Frontal cortex (tissue), 4 donors: ENCODE data around the gene MAPKAPK2. TPM values are rescaled to one million over a fixed set of nuclear protein-coding genes. Genes with fewer than 3 reads are reported as not detected.
"Not testable (repeated sequence)": the region's sequence is repeated elsewhere in the genome, so short reads cannot be mapped to it uniquely, and the experiment has no call there.

ENCODE experiments used
- DNase-seq, 2 donors: peaks; one replicate each; pipeline ENCODE4 v3.0.0; 2012; ENCODE audit warnings: low spot score in 2 of 2
- FAIRE-seq: peaks from 2 replicates; lab custom pipeline; 2012; peaks lifted over from hg19 to GRCh38; lab: Jason Lieb, UNC
- total RNA-seq: library from RNA; depleted of rRNA; stranded (reverse); fragments of >200 nt; gene quantifications from one replicate; pipeline ENCODE4 v1.2.3, GENCODE V29; 2014
- donor health status: control.
- donor health status: control.
- donor health status: control.

The MAPKAPK2 gene
- total RNA-seq, 1 donor from 2014 or later: 7.3 TPM

DNA sequence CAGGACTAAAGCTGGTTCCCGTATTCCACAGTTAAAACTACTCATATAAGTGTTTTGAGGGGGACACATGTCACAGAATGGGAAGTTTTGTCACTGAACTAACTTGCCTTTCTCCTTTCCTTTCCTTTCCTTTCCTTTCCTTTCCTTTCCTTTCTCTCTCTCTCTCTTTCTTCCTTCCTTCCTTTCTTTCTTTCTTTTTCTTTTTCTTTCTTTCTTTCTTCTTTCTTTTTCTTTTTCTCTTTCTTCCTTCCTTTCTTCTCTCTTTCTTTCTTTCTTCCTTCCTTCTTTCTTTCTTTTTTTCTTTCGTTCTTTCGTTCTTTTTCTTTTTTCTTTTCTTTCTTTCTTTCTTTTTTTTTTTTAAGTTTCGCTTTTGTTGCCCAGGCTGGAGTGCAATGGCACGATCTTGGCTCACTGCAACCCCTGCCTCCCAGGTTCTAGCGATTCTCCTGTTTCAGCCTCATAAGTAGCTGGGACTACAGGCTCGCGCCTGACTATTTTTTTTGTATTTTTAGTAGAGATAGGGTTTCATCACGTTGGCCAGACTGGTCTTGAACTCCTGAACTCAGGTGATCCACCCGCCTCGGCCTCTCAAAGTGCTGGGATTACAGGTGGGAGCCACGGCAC lies 78.1 kb downstream of the MAPKAPK2 start:
- FAIRE-seq, DNase-seq: not testable (repeated sequence)

DNA sequence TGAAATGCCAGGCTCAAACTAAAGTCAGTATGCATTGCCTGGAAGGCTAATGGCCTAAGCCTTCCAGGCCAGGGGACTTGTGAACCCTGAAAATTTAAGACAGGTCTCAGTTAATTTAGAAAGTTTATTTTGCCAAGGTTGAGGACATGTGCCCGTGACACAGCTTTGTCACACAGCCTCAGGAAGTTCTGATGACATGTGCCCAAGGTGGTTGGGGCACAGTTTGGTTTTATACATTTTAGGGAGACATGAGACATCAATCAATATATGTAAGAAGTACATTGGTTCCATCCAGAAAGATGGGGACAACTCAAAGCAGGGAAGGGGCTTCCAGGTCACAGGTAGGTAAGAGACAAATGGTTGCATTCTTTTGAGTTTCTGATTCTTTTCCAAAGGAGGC lies 81.1 kb downstream of the MAPKAPK2 start:
- FAIRE-seq, DNase-seq: not testable (repeated sequence)

DNA sequence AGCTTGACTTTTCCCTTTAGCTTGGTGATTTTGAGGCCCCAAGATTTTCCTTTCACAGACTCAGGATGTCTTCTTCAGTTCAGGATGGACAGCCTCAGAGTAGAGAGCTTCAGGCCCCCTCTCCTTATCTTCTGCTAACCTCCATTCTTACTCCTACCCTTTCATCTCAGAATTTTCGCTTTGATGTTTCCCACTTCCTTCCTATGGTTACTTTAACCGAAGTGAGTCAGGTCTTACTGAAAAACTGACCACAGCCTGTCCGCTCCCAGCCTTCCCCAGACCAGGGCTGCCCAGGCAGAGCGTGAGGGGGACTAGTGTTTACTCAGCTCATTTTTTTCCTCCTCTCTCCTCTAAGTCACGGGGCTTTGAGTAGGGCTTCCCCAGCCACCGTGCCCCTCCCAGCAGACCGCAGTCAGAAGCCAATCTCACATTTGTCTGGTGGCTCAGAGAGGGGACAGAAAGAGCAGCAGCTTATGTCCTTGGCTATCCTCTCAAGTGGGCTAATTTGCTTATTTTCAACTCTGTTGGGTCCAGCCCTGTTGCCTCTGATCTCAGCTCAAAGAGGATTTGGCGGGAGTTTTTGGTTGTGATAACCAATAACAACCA lies 81.6 kb downstream of the MAPKAPK2 start:
- no peak for FAIRE-seq
- no peak for DNase-seq

DNA sequence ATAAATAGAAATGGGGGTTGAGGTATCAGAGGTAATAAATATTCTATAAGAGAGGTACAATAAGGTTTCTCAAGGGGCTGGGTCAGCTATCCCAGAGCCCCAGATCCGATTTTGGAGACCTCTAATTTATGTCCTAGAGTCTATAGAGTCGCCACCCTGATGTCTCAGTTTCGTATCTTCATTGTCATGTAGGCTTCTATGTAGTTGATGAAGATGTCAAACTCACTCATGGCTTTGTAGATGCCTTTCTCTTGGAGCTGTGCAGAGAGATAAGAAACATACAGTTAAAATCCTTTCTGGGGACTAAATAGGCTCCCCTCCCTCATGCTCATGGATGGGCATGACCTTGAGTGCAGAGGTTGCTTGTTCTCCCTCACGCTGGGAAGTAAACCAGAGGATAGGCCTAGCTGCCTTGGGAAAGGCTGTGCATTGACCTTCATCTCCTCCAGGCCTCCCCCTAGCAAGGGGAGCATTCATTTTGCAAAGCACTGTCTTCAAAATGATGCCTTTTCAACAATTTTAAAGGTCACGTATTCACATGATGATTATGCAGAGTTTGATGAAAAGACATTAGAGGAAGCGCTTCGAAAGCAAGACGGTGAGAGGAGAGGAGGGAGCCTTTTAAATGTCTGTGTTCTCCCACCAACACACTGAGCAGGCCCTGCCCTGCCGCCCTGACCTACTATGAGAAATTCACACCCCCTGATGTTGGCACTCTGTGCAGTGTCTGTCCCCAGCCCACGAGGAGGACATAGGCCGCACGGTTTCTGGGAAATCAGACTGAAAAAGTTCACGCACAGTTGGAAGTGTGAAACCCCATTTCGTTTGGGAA lies 84.0 kb downstream of the MAPKAPK2 start:
- DNase-seq (no peak), FAIRE-seq (no peak)

DNA sequence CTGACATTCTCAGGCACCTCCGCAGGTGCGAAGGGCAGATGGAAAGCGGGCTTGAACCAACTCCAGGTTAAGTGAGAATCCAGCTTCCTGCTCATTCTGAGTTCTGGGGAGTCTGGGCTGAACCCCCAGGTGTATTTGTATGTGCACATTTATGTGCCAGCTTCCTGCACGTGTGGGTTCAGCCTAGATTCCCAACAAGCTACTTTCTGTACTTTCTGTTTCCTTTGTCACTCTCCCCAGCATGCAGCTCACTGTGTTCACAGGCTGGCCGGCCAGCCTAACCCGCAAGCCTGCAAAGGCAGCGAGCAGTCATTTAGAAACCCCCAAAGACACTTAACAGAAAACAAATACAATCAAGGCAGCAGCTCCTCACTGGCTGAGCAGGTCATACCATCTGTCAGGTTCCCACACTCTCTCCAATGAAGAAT lies 84.6 kb downstream of the MAPKAPK2 start:
- DNase-seq (no peak), FAIRE-seq (no peak)

DNA sequence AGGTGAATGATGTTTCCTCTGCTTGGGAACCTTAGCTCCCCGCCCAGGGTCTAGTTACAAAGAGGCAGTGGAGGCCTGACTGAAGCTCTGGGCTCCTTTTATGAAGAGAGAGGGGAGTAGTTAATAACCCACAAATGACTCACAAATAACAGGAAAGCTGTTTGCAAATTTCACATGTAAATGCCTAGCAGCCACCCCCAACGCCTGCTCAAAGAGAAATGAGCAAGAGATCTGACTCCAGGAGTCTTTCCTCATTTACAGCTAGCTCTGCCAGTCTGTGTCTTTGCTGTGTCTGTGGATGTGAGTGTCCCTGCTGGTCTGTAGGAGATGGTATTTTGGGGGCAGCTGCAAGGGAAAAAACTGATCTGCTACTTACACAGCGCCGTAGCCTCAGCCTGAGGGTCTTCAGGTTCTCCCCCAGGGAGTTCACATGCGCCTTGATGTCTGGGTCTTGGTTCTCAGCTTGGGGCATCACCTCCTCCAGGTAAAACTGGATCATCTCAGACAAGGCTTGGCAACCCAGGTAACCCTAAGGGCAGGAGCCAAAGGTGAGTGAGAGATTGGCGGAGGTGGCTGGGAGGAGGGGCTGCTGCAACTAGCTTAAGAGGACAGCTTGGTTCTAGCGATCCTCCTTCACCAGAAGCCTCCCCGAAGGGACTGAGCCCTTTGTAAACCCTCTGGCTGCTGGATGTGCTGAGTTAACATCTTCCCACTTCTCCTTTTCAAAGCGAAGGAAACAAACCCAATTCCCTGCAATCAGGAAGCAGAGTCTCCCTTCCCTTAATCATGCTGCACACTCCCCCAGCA lies 86.0 kb downstream of the MAPKAPK2 start, which contains the start of gene IL19:
Gene IL19, plus strand, starts transcription at position 243 of the 807 bp plus-strand sequence. CDS start 65,890 bp downstream, outside the sequence.
- no peak for DNase-seq
- no peak for FAIRE-seq

DNA sequence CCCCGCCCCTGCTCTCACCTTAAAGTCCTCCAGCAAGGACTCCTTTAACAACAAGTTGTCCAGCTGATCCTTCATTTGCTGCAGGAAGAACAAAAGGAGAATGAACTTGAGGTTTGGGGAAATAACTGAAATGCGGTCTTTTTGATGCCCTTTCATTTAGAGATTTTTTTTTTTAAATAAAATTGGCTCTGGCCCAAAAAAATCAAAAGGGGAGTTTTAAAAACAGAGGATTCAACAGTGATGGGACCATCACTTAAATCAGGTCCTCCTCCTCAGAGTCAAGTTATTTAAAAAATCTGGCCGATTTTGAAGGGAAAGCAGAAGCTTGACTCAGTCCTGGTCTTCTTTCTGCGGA lies 86.6 kb downstream of the MAPKAPK2 start:
- DNase-seq (no peak), FAIRE-seq (no peak)

DNA sequence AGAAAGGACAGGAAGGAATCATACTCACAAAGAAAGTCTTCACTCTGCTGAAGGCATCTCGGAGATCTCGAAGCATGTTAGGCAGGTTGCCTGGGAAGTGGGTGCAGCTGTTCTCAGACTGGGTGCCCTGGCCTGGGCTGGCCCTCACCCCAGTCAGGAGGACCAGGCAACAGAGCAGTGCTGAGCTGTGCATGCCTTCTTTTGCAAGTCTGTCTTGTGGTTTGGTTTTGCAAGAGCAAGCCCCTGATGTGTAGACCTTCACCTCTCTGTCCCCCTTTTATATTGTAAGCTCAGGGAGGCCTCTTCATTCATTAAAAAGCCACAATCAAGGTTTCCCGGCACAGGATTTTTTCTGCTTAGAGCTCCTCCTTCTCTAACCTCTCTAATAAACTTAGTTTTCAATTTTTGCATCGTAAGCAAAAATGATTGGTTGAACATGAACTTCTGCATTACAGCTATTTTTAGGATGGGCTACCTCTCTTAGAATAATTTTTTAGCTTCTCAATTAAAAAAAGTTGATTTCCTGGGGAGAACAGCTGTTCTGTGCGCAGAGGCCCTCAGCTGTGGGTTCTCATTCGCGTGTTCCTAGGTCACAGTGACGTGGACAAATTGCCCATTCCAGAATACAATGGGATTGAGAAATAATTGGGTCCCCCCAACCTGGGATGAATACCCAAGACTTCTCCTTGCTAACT lies 87.7 kb downstream of the MAPKAPK2 start, which contains the start of gene IL10:
Gene IL10, minus strand, starts transcription at position 252 of the 695 bp plus-strand sequence. Its CDS starts 59 bp downstream, at position 193.
- no peak for FAIRE-seq
- no peak for DNase-seq

DNA sequence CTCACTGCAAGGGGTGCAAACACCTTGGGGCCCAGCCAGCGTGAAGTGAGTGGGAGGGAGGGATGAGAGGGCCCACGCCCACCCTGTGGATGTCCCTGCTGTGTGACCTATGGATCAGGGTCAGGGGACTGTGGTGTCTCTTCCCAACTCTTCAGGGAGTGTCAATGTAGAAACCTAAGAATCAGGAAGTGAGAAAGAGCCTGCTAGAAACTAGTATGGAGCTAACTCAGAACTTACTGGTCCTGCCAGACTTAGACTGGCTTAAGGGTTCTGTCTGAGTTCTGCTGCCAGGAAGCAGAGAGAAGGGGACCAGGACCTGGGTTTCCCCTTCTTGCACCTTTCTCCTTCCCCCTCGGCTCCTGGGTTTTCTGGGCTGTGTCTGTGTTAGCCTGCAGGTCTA lies 89.4 kb downstream of the MAPKAPK2 start:
- no peak for FAIRE-seq

DNA sequence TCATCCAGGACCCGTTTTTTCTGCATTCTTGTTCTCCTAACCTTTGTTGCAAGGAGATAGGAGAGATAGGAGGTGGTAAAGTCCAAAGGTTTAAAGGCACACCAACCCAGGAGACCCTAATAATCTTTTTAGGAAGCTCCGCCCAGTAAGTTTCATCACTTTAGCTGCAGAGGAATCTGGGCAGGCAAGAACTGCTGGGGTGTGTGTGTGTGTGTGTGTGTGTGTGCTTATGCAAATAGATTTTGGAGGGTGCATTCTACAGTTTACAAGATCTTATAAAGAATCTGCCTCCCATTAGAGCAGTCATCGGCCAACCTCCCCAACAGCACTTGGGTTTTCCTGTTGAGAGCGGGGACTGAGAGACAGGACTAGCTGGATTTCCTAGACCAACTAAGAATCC lies 91.5 kb downstream of the MAPKAPK2 start:
- no peak for FAIRE-seq
- DNase-seq: no peak

More for the DNA sequence above, 89.4 kb downstream of the MAPKAPK2 start:
- no peak for DNase-seq

DNA sequence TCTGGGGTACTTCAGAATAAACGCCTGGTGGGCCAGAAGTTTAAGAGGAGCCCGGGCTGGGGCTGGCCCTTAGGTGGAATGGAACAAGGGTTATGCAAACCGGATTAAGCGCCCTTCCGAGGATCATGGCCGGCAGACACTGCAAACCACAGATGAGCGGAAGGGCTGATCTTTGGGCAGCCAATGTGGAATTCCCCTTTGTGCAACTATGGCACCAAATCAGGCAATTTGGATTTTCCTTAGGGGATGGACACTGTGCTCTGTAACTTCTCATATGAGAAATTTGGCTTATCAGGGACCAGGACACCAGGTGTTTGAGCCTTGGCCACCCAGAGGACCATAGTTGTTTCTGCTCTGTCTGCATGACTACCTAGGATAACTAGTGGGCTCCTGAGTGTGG lies 93.3 kb downstream of the MAPKAPK2 start:
- FAIRE-seq (no peak), DNase-seq (no peak)

DNA sequence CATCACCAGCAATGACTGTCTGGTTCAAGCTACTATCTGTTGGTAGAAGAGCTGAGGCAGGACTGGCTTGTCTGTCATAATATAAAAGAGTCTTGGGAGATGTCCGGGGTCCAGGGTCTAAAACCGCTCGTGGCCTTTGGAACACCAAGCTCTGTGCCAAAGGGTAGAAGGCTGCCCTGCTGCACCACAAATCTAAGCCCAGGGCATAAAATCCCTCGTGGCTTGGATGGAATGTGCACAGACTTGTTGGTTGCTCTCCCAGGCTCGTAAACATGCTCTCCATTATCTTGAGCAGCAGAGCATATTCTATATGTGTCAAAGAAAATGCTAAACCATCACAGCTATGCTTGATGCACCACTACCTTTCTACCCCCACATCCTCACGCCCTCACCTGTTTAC lies 94.2 kb downstream of the MAPKAPK2 start:
- not testable (repeated sequence) for DNase-seq, FAIRE-seq

DNA sequence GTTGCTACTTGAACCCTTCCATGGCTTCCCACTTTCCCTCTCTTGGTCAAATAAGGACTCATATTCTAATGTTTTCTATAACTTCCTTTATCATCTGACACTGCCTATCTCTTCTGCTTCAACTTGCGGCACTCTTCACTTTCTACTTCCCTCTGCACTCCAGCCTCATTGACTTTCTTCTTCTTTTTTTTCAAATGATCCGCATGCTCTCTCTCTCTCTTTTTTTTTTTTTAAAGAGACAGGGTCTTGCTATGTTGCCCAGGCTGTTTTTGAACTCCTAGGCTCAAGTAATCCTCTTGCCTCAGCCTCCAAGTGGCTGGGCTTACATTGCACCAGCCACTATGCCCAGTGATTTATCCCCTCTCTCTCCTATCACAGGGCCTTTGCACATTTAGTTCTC lies 94.9 kb downstream of the MAPKAPK2 start:
- DNase-seq (no peak), FAIRE-seq (no peak)

DNA sequence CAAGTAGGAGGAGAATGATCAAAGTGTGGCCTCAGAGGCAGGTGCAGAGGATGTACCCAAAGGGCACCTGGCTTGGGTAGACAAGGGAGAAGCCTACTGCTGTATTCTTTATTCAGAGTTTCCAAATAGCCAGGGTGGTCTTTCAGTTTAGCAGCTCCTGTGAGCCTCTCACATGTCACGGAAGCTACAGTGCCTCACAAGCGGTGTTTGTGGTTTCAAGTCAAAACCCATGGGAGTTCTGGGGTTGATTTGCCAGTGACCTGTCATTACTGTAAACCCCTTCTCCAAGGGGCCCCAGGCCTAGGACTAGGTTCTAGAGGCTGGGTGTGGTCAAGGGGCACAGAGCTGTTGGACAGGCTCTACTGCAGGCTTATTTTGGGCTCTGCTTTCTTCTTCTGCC lies 97.7 kb downstream of the MAPKAPK2 start:
- FAIRE-seq: no peak
- no peak for DNase-seq

DNA sequence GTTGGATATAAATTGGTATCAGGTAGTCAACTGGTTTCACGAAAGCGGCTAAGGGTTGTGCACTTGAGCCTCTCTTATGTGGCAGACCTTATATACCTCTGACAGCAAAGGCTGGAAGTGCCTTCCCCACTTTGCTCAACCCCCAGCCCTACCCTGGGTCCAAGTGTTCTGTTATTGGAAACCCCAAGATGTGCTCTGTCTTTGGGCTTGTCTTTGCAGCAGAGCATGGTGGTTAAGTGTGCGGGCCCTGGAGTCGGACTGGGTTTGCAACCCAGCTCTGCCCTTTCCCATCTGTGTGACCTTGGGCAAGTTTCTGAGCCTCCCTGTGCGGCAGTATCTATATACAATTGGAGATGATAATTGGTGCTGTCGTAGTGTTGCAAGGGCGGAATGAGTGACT lies 98.8 kb downstream of the MAPKAPK2 start:
- FAIRE-seq: no peak
- DNase-seq: no peak
